ENCODE measurements around the gene WDR91. TPM values are rescaled to one million over a fixed set of nuclear protein-coding genes. Genes with fewer than 3 reads are reported as not detected.

Gene WDR91
- total RNA-seq, 1 donor from 2014 or later: 11.5 TPM

DNA sequence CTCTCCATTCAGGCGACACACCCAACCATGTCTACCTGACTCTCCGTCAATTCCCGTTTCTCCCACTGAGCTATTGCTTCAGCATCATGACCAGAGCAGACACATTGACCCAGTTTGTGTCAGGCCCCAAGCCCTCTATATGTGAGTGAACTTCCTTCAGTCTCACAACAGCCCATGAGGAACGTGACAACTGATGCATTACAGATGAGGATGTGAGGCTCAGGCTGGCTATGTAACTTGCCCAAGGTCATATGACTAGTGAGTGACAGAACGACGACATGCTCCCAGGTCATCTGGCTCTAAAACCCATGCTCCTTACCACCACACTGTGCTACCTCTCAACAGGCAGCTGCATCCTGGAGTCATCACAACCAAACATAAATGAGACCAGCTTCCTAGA, 59.8 kb downstream of the WDR91 start:
- H3K9me3 Mint-ChIP-seq (ENCODE audit: unreplicated experiment): peaks cover 5% of the 10 kb centered on the region
- TF ChIP-seq, protein P1, sequence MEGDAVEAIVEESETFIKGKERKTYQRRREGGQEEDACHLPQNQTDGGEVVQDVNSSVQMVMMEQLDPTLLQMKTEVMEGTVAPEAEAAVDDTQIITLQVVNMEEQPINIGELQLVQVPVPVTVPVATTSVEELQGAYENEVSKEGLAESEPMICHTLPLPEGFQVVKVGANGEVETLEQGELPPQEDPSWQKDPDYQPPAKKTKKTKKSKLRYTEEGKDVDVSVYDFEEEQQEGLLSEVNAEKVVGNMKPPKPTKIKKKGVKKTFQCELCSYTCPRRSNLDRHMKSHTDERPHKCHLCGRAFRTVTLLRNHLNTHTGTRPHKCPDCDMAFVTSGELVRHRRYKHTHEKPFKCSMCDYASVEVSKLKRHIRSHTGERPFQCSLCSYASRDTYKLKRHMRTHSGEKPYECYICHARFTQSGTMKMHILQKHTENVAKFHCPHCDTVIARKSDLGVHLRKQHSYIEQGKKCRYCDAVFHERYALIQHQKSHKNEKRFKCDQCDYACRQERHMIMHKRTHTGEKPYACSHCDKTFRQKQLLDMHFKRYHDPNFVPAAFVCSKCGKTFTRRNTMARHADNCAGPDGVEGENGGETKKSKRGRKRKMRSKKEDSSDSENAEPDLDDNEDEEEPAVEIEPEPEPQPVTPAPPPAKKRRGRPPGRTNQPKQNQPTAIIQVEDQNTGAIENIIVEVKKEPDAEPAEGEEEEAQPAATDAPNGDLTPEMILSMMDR (IDR thresholded peaks at IDR 0.05; ENCODE audit: unreplicated experiment): no peak
- DNase-seq (ENCODE audit: low spot score): no peak

GRCh38 chr7:135151132-135151531, 60.2 kb downstream of the WDR91 start:
- TF ChIP-seq, protein P1 (IDR thresholded peaks at IDR 0.05; ENCODE audit: unreplicated experiment): no peak
- H3K36me3 Mint-ChIP-seq (ENCODE audit: low read depth, unreplicated experiment): peaks cover 3% of the 10 kb centered on the region
- H3K9me3 Mint-ChIP-seq (ENCODE audit: unreplicated experiment): peaks cover 5% of the 10 kb centered on the region
- H3K4me1 Mint-ChIP-seq (ENCODE audit: unreplicated experiment): peaks cover 6% of the 10 kb centered on the region
- no peak overlapping the region for H3K4me3 Mint-ChIP-seq (ENCODE audit: unreplicated experiment)
- H3K27me3 Mint-ChIP-seq (ENCODE audit: unreplicated experiment): peaks cover 3% of the 10 kb centered on the region
- H3K27ac Mint-ChIP-seq (ENCODE audit: unreplicated experiment): no peak overlapping the region
- no peak for DNase-seq (ENCODE audit: low spot score)

More for the DNA sequence above, 59.8 kb downstream of the WDR91 start:
- H3K4me3 Mint-ChIP-seq (ENCODE audit: unreplicated experiment): no peak overlapping the region
- peaks cover 3% of the 10 kb centered on the region for H3K27me3 Mint-ChIP-seq (ENCODE audit: unreplicated experiment)
- H3K36me3 Mint-ChIP-seq (ENCODE audit: low read depth, unreplicated experiment): peaks cover 3% of the 10 kb centered on the region
- H3K4me1 Mint-ChIP-seq (ENCODE audit: unreplicated experiment): peaks cover 6% of the 10 kb centered on the region
- no peak overlapping the region for H3K27ac Mint-ChIP-seq (ENCODE audit: unreplicated experiment)

DNA sequence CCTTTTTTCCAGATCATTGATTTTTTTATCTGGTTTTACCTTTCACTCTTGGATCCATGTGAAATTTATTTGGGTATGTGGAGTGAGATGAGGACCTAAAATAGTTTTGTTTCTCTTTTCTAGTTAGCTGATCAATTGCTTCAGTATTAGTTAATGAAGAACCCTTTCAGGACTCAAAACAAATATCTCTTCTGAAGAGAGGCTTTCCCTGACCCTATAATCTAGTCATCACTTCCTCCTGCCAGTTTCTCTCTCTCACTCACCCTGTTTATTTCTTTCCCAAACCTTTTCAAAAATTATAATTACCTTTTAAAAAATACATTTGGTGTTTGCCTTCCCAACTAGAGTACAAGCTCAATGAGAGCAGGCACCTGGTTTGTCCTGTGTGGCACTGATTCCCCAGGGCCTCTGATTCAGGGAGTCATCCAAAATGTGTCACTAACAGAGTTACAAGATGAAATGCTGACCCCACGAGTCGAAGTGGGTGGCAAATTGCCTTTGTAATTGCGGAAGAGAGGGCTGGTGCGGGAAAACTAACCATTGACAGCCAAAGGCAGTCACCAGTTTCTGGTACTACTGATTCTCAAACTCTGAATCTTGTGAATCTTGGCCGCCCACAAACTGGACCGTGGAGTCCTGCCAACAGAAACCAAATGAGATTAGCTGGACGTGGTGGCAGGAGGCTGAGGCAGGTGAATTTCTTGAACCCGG, 61.1 kb downstream of the WDR91 start:
- peaks cover 6% of the 10 kb centered on the region for H3K4me1 Mint-ChIP-seq (ENCODE audit: unreplicated experiment)
- H3K27me3 Mint-ChIP-seq (ENCODE audit: unreplicated experiment): peaks cover 3% of the 10 kb centered on the region
- TF ChIP-seq, protein P1 (IDR thresholded peaks at IDR 0.05; ENCODE audit: unreplicated experiment): no peak
- no peak overlapping the region for H3K4me3 Mint-ChIP-seq (ENCODE audit: unreplicated experiment)
- H3K9me3 Mint-ChIP-seq (ENCODE audit: unreplicated experiment): peaks cover 5% of the 10 kb centered on the region
- H3K36me3 Mint-ChIP-seq (ENCODE audit: low read depth, unreplicated experiment): peaks cover 3% of the 10 kb centered on the region
- H3K27ac Mint-ChIP-seq (ENCODE audit: unreplicated experiment): no peak overlapping the region
- no peak for DNase-seq (ENCODE audit: low spot score)

- Mint-ChIP-seq H3K4me1 (ENCODE audit: unreplicated experiment) (peaks cover 6% of the 10 kb centered on the region), H3K36me3 (ENCODE audit: low read depth, unreplicated experiment) (peaks cover 3% of the 10 kb centered on the region), H3K4me3 (ENCODE audit: unreplicated experiment) (no peak within 1 kb of the TSS), H3K27me3 (ENCODE audit: unreplicated experiment) (peaks cover 3% of the 10 kb centered on the region), H3K9me3 (ENCODE audit: unreplicated experiment) (no peaks in the 10 kb centered on the region), H3K27ac (ENCODE audit: unreplicated experiment) (no peak within 1 kb of the TSS)
- TF ChIP-seq, protein P1 (IDR thresholded peaks at IDR 0.05; ENCODE audit: unreplicated experiment): no peak
- DNase-seq (ENCODE audit: low spot score): no peak
These were observed 63.2 kb downstream of the WDR91 start, which contains the start of gene TMEM140 for GRCh38 chr7:135147899-135148721. Gene TMEM140 (plus strand): TSS chr7:135148072. CDS start chr7:135164442, 16,370 bp downstream.

All from endothelial cell (in vitro differentiated cells).